ENCODE results near the gene NOPCHAP1.

- TF ChIP-seq CTCF (IDR thresholded peaks at IDR 0.05; ENCODE audit: low read length) (no peak), EZH2 (IDR thresholded peaks at IDR 0.05; ENCODE audit: borderline replicate concordance, low read length) (no peak)
Observed at GRCh38 chr12:105026411-105026810, 40.3 kb downstream of the NOPCHAP1 start.
